Measurements from ENCODE around the gene RPL12.

Gene RPL12

GRCh38 chr9:127493592-127494303, 42.5 kb upstream of the RPL12 start:
- Histone ChIP-seq H3K18ac (ENCODE audit: low read length) (no peak overlapping the region), H3K14ac (ENCODE audit: low read length) (no peak overlapping the region), H2BK12ac (ENCODE audit: low read length) (no peak overlapping the region), H2AK5ac (ENCODE audit: low read length) (no peak overlapping the region), H3K4me2 (ENCODE audit: low read length) (no peak overlapping the region), H4K12ac (ENCODE audit: low read depth, low read length) (no peak overlapping the region), H3K23ac (ENCODE audit: low read length) (no peak overlapping the region), H3K27ac (ENCODE audit: low read depth, low read length) (no peak overlapping the region), H3K27me3 (ENCODE audit: insufficient read depth, low read length) (no peaks in the 10 kb centered on the region), H2BK120ac (ENCODE audit: insufficient read depth, low read length, poor library complexity) (no peak overlapping the region), H4K8ac (ENCODE audit: low read depth, low read length) (no peak overlapping the region), H3K79me1 (ENCODE audit: low read length) (no peaks in the 10 kb centered on the region), H3K79me2 (ENCODE audit: control insufficient read depth, insufficient read depth, low read length, poor library complexity) (no peaks in the 10 kb centered on the region), H4K91ac (ENCODE audit: low read depth, low read length) (no peak overlapping the region), H3K36me3 (ENCODE audit: control insufficient read depth in 1 of 2, insufficient read depth in 2 of 2, low read length in 2 of 2) (peaks cover 47 to 52% of the 10 kb centered on the region in 2 experiments), H3K9me3 (ENCODE audit: insufficient read depth, low read depth, low read length) (no peaks in the 10 kb centered on the region), H3K4ac (ENCODE audit: low read depth, low read length) (no peak overlapping the region), H3K9ac (ENCODE audit: low read length) (no peak overlapping the region), H3K4me3 (ENCODE audit: low read depth, low read length) (no peak overlapping the region), H3K4me1 (ENCODE audit: control insufficient read depth in 1 of 2, insufficient read depth in 2 of 2, low read length in 2 of 2) (peaks cover 0 to 10% of the 10 kb centered on the region in 2 experiments), H2BK5ac (ENCODE audit: low read depth, low read length, poor library complexity) (no peak overlapping the region), H2AFZ (ENCODE audit: insufficient read depth, low read length, poor library complexity) (no peak overlapping the region)
- WGBS (ENCODE audit: extremely low coverage, insufficient coverage, insufficient read length): no CpG with 5 or more reads among the region's 22 CpGs
- no peak for DNase-seq

- Histone ChIP-seq H3K4me2 (ENCODE audit: low read length) (no peak overlapping the region), H3K27ac (ENCODE audit: low read depth, low read length) (no peak overlapping the region), H3K9me3 (ENCODE audit: insufficient read depth, low read depth, low read length) (no peaks in the 10 kb centered on the region), H3K27me3 (ENCODE audit: insufficient read depth, low read length) (no peaks in the 10 kb centered on the region), H2AK5ac (ENCODE audit: low read length) (no peak overlapping the region), H3K18ac (ENCODE audit: low read length) (no peak overlapping the region), H2BK120ac (ENCODE audit: insufficient read depth, low read length, poor library complexity) (no peak overlapping the region), H3K14ac (ENCODE audit: low read length) (no peak overlapping the region), H3K36me3 (ENCODE audit: control insufficient read depth in 1 of 2, insufficient read depth in 2 of 2, low read length in 2 of 2) (peaks cover 43 to 47% of the 10 kb centered on the region in 2 experiments), H3K4ac (ENCODE audit: low read depth, low read length) (no peak overlapping the region), H2BK12ac (ENCODE audit: low read length) (no peak overlapping the region), H4K91ac (ENCODE audit: low read depth, low read length) (no peak overlapping the region), H2AFZ (ENCODE audit: insufficient read depth, low read length, poor library complexity) (no peak overlapping the region), H4K8ac (ENCODE audit: low read depth, low read length) (no peak overlapping the region), H3K79me2 (ENCODE audit: control insufficient read depth, insufficient read depth, low read length, poor library complexity) (no peaks in the 10 kb centered on the region), H3K9ac (ENCODE audit: low read length) (no peak overlapping the region), H3K79me1 (ENCODE audit: low read length) (no peaks in the 10 kb centered on the region), H3K4me1 (ENCODE audit: control insufficient read depth in 1 of 2, insufficient read depth in 2 of 2, low read length in 2 of 2) (peaks cover 0 to 10% of the 10 kb centered on the region in 2 experiments), H2BK5ac (ENCODE audit: low read depth, low read length, poor library complexity) (no peak overlapping the region), H4K12ac (ENCODE audit: low read depth, low read length) (no peak overlapping the region), H3K23ac (ENCODE audit: low read length) (no peak overlapping the region), H3K4me3 (ENCODE audit: low read depth, low read length) (peak overlapping the region; percentile 42)
- WGBS (ENCODE audit: extremely low coverage, insufficient coverage, insufficient read length): no CpG with 5 or more reads among the region's 14 CpGs
- no peak for DNase-seq
These were observed 41.4 kb upstream of the RPL12 start for GRCh38 chr9:127492616-127493015.

GRCh38 chr9:127491516-127491915, 40.3 kb upstream of the RPL12 start:
- Histone ChIP-seq H3K4me1 (ENCODE audit: control insufficient read depth in 1 of 2, insufficient read depth in 2 of 2, low read length in 2 of 2) (peaks cover 0 to 6% of the 10 kb centered on the region in 2 experiments), H3K9me3 (ENCODE audit: insufficient read depth, low read depth, low read length) (no peaks in the 10 kb centered on the region), H2BK120ac (ENCODE audit: insufficient read depth, low read length, poor library complexity) (no peak overlapping the region), H2BK5ac (ENCODE audit: low read depth, low read length, poor library complexity) (no peak overlapping the region), H2AK5ac (ENCODE audit: low read length) (no peak overlapping the region), H3K18ac (ENCODE audit: low read length) (no peak overlapping the region), H4K91ac (ENCODE audit: low read depth, low read length) (no peak overlapping the region), H3K36me3 (ENCODE audit: control insufficient read depth in 1 of 2, insufficient read depth in 2 of 2, low read length in 2 of 2) (peaks cover 32 to 38% of the 10 kb centered on the region in 2 experiments), H3K79me2 (ENCODE audit: control insufficient read depth, insufficient read depth, low read length, poor library complexity) (no peaks in the 10 kb centered on the region), H3K4me2 (ENCODE audit: low read length) (no peak overlapping the region), H3K4me3 (ENCODE audit: low read depth, low read length) (no peak overlapping the region), H3K14ac (ENCODE audit: low read length) (no peak overlapping the region), H3K27ac (ENCODE audit: low read depth, low read length) (no peak overlapping the region), H3K79me1 (ENCODE audit: low read length) (no peaks in the 10 kb centered on the region), H3K4ac (ENCODE audit: low read depth, low read length) (no peak overlapping the region), H3K23ac (ENCODE audit: low read length) (no peak overlapping the region), H3K27me3 (ENCODE audit: insufficient read depth, low read length) (no peaks in the 10 kb centered on the region), H2AFZ (ENCODE audit: insufficient read depth, low read length, poor library complexity) (no peak overlapping the region), H3K9ac (ENCODE audit: low read length) (no peak overlapping the region), H2BK12ac (ENCODE audit: low read length) (no peak overlapping the region), H4K8ac (ENCODE audit: low read depth, low read length) (no peak overlapping the region), H4K12ac (ENCODE audit: low read depth, low read length) (no peak overlapping the region)
- WGBS (ENCODE audit: extremely low coverage, insufficient coverage, insufficient read length): no CpG with 5 or more reads among the region's 10 CpGs
- DNase-seq: no peak

GRCh38 chr9:127490535-127491230, 39.5 kb upstream of the RPL12 start:
- Histone ChIP-seq H3K4me3 (ENCODE audit: low read depth, low read length) (no peak overlapping the region), H3K4ac (ENCODE audit: low read depth, low read length) (no peak overlapping the region), H2BK5ac (ENCODE audit: low read depth, low read length, poor library complexity) (no peak overlapping the region), H3K27me3 (ENCODE audit: insufficient read depth, low read length) (no peaks in the 10 kb centered on the region), H3K27ac (ENCODE audit: low read depth, low read length) (no peak overlapping the region), H4K8ac (ENCODE audit: low read depth, low read length) (no peak overlapping the region), H2BK120ac (ENCODE audit: insufficient read depth, low read length, poor library complexity) (no peak overlapping the region), H4K91ac (ENCODE audit: low read depth, low read length) (no peak overlapping the region), H3K18ac (ENCODE audit: low read length) (no peak overlapping the region), H3K9ac (ENCODE audit: low read length) (no peak overlapping the region), H3K79me2 (ENCODE audit: control insufficient read depth, insufficient read depth, low read length, poor library complexity) (no peaks in the 10 kb centered on the region), H3K23ac (ENCODE audit: low read length) (no peak overlapping the region), H3K4me1 (ENCODE audit: control insufficient read depth in 1 of 2, insufficient read depth in 2 of 2, low read length in 2 of 2) (no peaks in the 10 kb centered on the region), H2BK12ac (ENCODE audit: low read length) (no peak overlapping the region), H3K9me3 (ENCODE audit: insufficient read depth, low read depth, low read length) (no peaks in the 10 kb centered on the region), H3K4me2 (ENCODE audit: low read length) (no peak overlapping the region), H2AK5ac (ENCODE audit: low read length) (no peak overlapping the region), H3K79me1 (ENCODE audit: low read length) (no peaks in the 10 kb centered on the region), H2AFZ (ENCODE audit: insufficient read depth, low read length, poor library complexity) (no peak overlapping the region), H3K36me3 (ENCODE audit: control insufficient read depth in 1 of 2, insufficient read depth in 2 of 2, low read length in 2 of 2) (peaks cover 37% of the 10 kb centered on the region in 2 experiments), H3K14ac (ENCODE audit: low read length) (no peak overlapping the region), H4K12ac (ENCODE audit: low read depth, low read length) (no peak overlapping the region)
- no CpG with 5 or more reads among the region's 9 CpGs for WGBS (ENCODE audit: extremely low coverage, insufficient coverage, insufficient read length)
- no peak for DNase-seq

Data from trophoblast cell (in vitro differentiated cells and primary cell).